Measurements from ENCODE around the gene GLCE.

DNA sequence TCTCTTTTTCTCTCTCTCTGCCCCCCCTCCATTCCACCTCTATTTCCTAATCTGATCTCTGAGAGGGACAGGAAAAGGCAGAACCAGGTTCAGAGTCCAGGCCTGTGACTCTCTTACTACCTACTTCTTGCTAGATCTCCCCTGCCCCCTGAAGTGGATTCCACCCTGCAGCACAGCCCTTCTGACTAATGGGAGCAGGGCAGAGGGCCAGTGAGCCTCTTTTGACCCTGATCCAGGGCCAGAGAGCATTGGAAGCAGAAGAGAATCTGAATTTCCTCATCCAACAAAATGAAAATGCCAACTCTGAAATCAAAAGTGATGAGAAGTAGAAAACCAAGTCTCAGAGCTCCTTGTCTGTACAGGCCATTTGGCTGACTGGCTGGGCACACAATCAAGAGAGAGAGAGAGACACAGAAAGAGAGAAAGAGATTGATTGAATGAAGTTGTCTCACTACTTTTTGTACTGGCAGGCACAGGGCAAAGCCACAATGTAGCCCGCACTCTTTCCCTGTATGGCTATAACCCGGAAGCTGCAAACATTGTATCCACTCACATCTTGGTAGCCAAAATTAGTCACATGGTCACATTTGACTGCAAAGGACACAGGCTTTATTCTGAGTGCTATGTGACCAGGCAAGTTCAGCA, 31.6 kb upstream of the GLCE start:
- TF ChIP-seq, protein P1, sequence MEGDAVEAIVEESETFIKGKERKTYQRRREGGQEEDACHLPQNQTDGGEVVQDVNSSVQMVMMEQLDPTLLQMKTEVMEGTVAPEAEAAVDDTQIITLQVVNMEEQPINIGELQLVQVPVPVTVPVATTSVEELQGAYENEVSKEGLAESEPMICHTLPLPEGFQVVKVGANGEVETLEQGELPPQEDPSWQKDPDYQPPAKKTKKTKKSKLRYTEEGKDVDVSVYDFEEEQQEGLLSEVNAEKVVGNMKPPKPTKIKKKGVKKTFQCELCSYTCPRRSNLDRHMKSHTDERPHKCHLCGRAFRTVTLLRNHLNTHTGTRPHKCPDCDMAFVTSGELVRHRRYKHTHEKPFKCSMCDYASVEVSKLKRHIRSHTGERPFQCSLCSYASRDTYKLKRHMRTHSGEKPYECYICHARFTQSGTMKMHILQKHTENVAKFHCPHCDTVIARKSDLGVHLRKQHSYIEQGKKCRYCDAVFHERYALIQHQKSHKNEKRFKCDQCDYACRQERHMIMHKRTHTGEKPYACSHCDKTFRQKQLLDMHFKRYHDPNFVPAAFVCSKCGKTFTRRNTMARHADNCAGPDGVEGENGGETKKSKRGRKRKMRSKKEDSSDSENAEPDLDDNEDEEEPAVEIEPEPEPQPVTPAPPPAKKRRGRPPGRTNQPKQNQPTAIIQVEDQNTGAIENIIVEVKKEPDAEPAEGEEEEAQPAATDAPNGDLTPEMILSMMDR (conservative IDR thresholded peaks at IDR 0.05; ENCODE audit: low read length) = no peak
- TF ChIP-seq EZH2phosphoT487 (IDR thresholded peaks at IDR 0.05; ENCODE audit: borderline replicate concordance) = no peak
